Measurements from ENCODE around the gene SFTA2. TPM values are rescaled to one million over a fixed set of nuclear protein-coding genes. Genes with fewer than 3 reads are reported as not detected.

SFTA2 gene
- total RNA-seq, 1 experiment from 2014 or later: not detected

DNA sequence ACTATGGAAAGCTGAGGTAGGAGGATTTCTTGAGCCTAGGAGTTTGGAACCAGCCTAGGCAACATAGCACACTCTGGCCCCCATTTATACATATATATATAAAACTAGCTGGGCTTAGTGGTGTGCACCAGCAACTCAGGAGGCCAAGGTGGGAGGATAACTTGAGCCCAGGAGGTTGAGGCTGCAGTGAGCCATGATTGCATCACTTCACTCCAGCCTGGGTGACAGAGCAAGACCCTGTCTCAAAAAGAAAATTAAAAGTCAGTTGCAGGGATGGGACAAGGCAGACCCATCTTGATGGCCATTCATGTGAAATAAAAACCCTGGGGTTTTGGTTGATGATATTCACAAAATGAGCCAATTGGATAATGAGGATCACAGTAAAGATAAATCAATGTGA, 30.5 kb downstream of the SFTA2 start:
- DNase-seq (ENCODE audit: unreplicated experiment): no peak
- TF ChIP-seq, protein P1, sequence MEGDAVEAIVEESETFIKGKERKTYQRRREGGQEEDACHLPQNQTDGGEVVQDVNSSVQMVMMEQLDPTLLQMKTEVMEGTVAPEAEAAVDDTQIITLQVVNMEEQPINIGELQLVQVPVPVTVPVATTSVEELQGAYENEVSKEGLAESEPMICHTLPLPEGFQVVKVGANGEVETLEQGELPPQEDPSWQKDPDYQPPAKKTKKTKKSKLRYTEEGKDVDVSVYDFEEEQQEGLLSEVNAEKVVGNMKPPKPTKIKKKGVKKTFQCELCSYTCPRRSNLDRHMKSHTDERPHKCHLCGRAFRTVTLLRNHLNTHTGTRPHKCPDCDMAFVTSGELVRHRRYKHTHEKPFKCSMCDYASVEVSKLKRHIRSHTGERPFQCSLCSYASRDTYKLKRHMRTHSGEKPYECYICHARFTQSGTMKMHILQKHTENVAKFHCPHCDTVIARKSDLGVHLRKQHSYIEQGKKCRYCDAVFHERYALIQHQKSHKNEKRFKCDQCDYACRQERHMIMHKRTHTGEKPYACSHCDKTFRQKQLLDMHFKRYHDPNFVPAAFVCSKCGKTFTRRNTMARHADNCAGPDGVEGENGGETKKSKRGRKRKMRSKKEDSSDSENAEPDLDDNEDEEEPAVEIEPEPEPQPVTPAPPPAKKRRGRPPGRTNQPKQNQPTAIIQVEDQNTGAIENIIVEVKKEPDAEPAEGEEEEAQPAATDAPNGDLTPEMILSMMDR (IDR thresholded peaks at IDR 0.05; ENCODE audit: unreplicated experiment): no peak
- Mint-ChIP-seq H3K4me3 (ENCODE audit: unreplicated experiment) (no peak overlapping the region), H3K36me3 (ENCODE audit: insufficient read depth, unreplicated experiment) (peaks cover 31% of the 10 kb centered on the region), H3K27me3 (ENCODE audit: insufficient read depth, unreplicated experiment) (no peaks in the 10 kb centered on the region), H3K27ac (ENCODE audit: low read depth, unreplicated experiment) (no peak overlapping the region), H3K4me1 (ENCODE audit: insufficient read depth, unreplicated experiment) (peaks cover 8% of the 10 kb centered on the region), H3K9me3 (ENCODE audit: unreplicated experiment) (no peaks in the 10 kb centered on the region)
- no TSS peak for BruUV-seq (replicated peaks)
- intact Hi-C loops (cut with micrococcal nuclease): no loop called here
- CTCF ChIA-PET: interaction anchor here (0.7 to 5.1 kb wide), 4 partner anchors 13 to 312 kb away, joined by 3 to 24 read pairs (median 3); partner anchors contain the start of gene VARS2
- POLR2A ChIA-PET: interaction anchor here (0.8 to 5.8 kb wide), 5 partner anchors 12 to 169 kb away, joined by 3 to 36 read pairs (median 5); partner anchors contain the start of gene DDR1

DNA sequence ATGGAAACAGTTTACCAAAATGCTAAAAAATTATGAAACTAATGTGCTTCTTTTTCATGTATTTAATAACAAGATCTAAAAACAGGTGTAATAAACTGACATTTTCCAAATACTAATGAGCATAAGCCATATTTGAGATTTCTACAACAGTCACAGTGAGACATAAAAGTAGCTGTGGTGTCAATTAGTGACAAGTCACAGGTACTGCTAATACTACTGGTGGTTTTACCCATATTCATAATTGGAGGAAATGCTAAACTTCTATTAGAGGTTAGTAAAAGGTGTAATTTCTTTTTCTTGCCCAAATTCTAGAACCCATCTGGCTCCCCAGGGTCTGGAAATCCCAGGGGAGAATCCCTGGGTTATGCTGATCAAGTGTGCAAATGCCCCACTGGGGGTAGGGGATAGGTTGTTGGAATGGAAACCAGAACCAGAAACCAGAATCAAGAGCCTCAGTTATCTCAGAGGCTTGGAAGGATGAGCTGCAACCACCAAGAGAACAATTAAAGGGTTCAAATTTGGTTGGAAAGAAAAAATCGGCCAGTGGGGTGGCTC, 31.0 kb downstream of the SFTA2 start:
- DNase-seq (ENCODE audit: unreplicated experiment): no peak

DNA sequence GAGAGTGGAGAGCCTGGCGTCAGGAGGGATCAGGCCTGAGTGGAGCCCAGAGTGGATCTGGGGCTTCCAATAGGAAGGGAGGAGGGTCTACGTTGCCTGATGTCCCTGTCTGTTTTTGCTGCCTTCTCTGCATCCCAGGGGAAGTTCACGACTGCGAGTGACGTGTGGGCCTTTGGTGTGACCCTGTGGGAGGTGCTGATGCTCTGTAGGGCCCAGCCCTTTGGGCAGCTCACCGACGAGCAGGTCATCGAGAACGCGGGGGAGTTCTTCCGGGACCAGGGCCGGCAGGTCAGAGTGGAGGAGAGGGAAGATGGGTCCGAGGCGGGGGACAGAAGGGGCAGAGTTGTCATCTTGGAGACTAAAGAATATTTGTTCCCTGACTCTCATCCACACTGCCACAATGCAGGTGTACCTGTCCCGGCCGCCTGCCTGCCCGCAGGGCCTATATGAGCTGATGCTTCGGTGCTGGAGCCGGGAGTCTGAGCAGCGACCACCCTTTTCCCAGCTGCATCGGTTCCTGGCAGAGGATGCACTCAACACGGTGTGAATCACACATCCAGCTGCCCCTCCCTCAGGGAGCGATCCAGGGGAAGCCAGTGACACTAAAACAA, 33.1 kb downstream of the SFTA2 start:
- no TSS peak for BruUV-seq (replicated peaks)
- peaks cover 14% of the 10 kb centered on the region for H3K4me1 Mint-ChIP-seq (ENCODE audit: insufficient read depth, unreplicated experiment)
- no peaks in the 10 kb centered on the region for H3K27me3 Mint-ChIP-seq (ENCODE audit: insufficient read depth, unreplicated experiment)
- no peaks in the 10 kb centered on the region for H3K9me3 Mint-ChIP-seq (ENCODE audit: unreplicated experiment)
- H3K27ac Mint-ChIP-seq (ENCODE audit: low read depth, unreplicated experiment): no peak overlapping the region
- TF ChIP-seq, protein P1 (IDR thresholded peaks at IDR 0.05; ENCODE audit: unreplicated experiment): no peak
- DNase-seq (ENCODE audit: unreplicated experiment): no peak
- no peak overlapping the region for H3K4me3 Mint-ChIP-seq (ENCODE audit: unreplicated experiment)
- intact Hi-C loops (cut with micrococcal nuclease): no loop called here
- peaks cover 52% of the 10 kb centered on the region for H3K36me3 Mint-ChIP-seq (ENCODE audit: insufficient read depth, unreplicated experiment)
- ChIA-PET CTCF (interaction anchor here (1.2 kb wide), 1 partner anchor 9 kb away, joined by 4 read pairs; no protein-coding TSS in a partner anchor), POLR2A (interaction anchor here (0.7 to 5.2 kb wide), 4 partner anchors 9 to 15 kb away, joined by 3 to 34 read pairs (median 4); partner anchors contain the start of genes GTF2H4 and VARS2)

More for the DNA sequence above, 31.0 kb downstream of the SFTA2 start:
- peaks cover 8% of the 10 kb centered on the region for H3K4me1 Mint-ChIP-seq (ENCODE audit: insufficient read depth, unreplicated experiment)
- H3K27me3 Mint-ChIP-seq (ENCODE audit: insufficient read depth, unreplicated experiment): no peaks in the 10 kb centered on the region
- no peak overlapping the region for H3K4me3 Mint-ChIP-seq (ENCODE audit: unreplicated experiment)
- H3K9me3 Mint-ChIP-seq (ENCODE audit: unreplicated experiment): no peaks in the 10 kb centered on the region
- no peak overlapping the region for H3K27ac Mint-ChIP-seq (ENCODE audit: low read depth, unreplicated experiment)
- H3K36me3 Mint-ChIP-seq (ENCODE audit: insufficient read depth, unreplicated experiment): peaks cover 32% of the 10 kb centered on the region
- BruUV-seq (replicated peaks): no TSS peak
- TF ChIP-seq, protein P1 (IDR thresholded peaks at IDR 0.05; ENCODE audit: unreplicated experiment): no peak
- CTCF ChIA-PET: interaction anchor here (0.7 to 5.1 kb wide), 2 partner anchors 14 to 312 kb away, joined by 3 to 24 read pairs; partner anchors contain the start of gene VARS2
- POLR2A ChIA-PET: interaction anchor here (0.8 to 5.8 kb wide), 4 partner anchors 11 to 170 kb away, joined by 3 to 36 read pairs (median 20); partner anchors contain the start of gene DDR1
- intact Hi-C loops (cut with micrococcal nuclease): no loop called here

DNA sequence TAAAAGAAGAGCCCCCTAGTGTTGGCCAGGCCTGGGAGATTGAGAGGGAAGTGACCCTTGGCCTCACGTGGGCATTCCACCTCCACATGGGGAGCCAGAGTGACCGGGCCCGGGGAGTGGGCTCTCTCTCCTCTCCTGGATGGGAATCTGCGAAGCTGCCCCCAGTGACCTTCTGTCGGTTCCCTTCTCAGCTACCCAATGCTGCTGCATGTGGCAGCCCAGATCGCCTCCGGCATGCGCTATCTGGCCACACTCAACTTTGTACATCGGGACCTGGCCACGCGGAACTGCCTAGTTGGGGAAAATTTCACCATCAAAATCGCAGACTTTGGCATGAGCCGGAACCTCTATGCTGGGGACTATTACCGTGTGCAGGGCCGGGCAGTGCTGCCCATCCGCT, 34.1 kb downstream of the SFTA2 start:
- peaks cover 13% of the 10 kb centered on the region for H3K4me1 Mint-ChIP-seq (ENCODE audit: insufficient read depth, unreplicated experiment)

More for the DNA sequence above, 34.1 kb downstream of the SFTA2 start:
- DNase-seq (ENCODE audit: unreplicated experiment): no peak
- H3K4me3 Mint-ChIP-seq (ENCODE audit: unreplicated experiment): no peak overlapping the region
- TF ChIP-seq, protein P1 (IDR thresholded peaks at IDR 0.05; ENCODE audit: unreplicated experiment): no peak
- no peak overlapping the region for H3K27ac Mint-ChIP-seq (ENCODE audit: low read depth, unreplicated experiment)
- no peaks in the 10 kb centered on the region for H3K9me3 Mint-ChIP-seq (ENCODE audit: unreplicated experiment)
- CTCF ChIA-PET: interaction anchor here (0.6 kb wide), 1 partner anchor 294 kb away, joined by 4 read pairs; no protein-coding TSS in a partner anchor
- BruUV-seq (replicated peaks): no TSS peak
- H3K36me3 Mint-ChIP-seq (ENCODE audit: insufficient read depth, unreplicated experiment): peaks cover 62% of the 10 kb centered on the region
- intact Hi-C loops (cut with micrococcal nuclease): no loop called here
- H3K27me3 Mint-ChIP-seq (ENCODE audit: insufficient read depth, unreplicated experiment): no peaks in the 10 kb centered on the region
- POLR2A ChIA-PET: interaction anchor here (5.2 kb wide), 1 partner anchor 8 kb away, joined by 34 read pairs; no protein-coding TSS in a partner anchor

Data from MCF 10A (cell line).